IMR-90 (cell line): ENCODE measurements around the gene TSSK2. TPM values are rescaled to one million over a fixed set of nuclear protein-coding genes. Genes with fewer than 3 reads are reported as not detected.

Experiments used
- ATAC-seq: fragments of 200-7000 bp; cut with Tn5 transposase; 2 replicates; pipeline ENCODE4 v1.9.1; 2020; ENCODE audit warnings: low read depth, mild to moderate bottlenecking, moderate library complexity
- BruUV-seq: library from RNA; stranded (reverse); fragments of 400-500 nt; replicated peaks from 2 replicates; lab custom pipeline; 2021; lab: Mats Ljungman, UMichigan
- CTCF ChIA-PET: fragments of 300-600 bp; formaldehyde crosslinking; extraction: SDS; loops from one replicate; lab custom pipeline; 2021; ENCODE audit warnings: antibody characterized with exemption; lab: Yijun Ruan, JAX
- POLR2A ChIA-PET: fragments of 300-600 bp; sonication (Branson Sonifier 250); formaldehyde crosslinking; loops from one replicate; lab custom pipeline; 2022; ENCODE audit warnings: antibody characterized with exemption; ENCODE audit not compliant: unreplicated experiment; lab: Charles Lee
- DNase-seq: peaks from one replicate; pipeline ENCODE4 v3.0.0; 2013
- H2AFZ ChIP-seq: replicated peaks from 2 replicates; pipeline ENCODE3; 2013; ENCODE audit warnings: low read length, mild to moderate bottlenecking; ENCODE audit not compliant: poor library complexity
- H2AK5ac ChIP-seq: 2 replicates; pipeline ENCODE4 v1.6.1; 2013; ENCODE audit warnings: low read depth, low read length, inconsistent platforms
- H2AK9ac ChIP-seq: replicated peaks from 2 replicates; pipeline ENCODE3; 2013; ENCODE audit warnings: mild to moderate bottlenecking, low read depth, low read length, moderate library complexity; ENCODE audit not compliant: poor library complexity
- H2BK120ac ChIP-seq: 2 replicates; pipeline ENCODE4 v1.6.1; 2013; ENCODE audit warnings: low read depth, low read length, inconsistent platforms
- H2BK15ac ChIP-seq: 3 replicates; pipeline ENCODE4 v1.6.1; 2013; ENCODE audit warnings: low read depth, low read length, inconsistent platforms
- H2BK20ac ChIP-seq: 2 replicates; pipeline ENCODE4 v1.6.1; 2013; ENCODE audit warnings: low read depth, mild to moderate bottlenecking, inconsistent platforms, low read length, moderate library complexity
- H2BK5ac ChIP-seq: 2 replicates; pipeline ENCODE4 v1.6.1; 2013; ENCODE audit warnings: mild to moderate bottlenecking, low read depth, low read length, inconsistent platforms; ENCODE audit not compliant: poor library complexity, severe bottlenecking
- H3K14ac ChIP-seq: replicated peaks from 2 replicates; pipeline ENCODE4 v1.6.1; 2013; ENCODE audit warnings: low read depth, low read length, inconsistent platforms
- H3K18ac ChIP-seq: 2 replicates; pipeline ENCODE4 v1.6.1; 2013; ENCODE audit warnings: low read depth, low read length, control low read depth
- H3K23ac ChIP-seq: 2 replicates; pipeline ENCODE4 v1.6.1; 2013; ENCODE audit warnings: low read depth, low read length, inconsistent platforms
- H3K27ac ChIP-seq: 2 replicates; pipeline ENCODE4 v1.5.1; 2013; ENCODE audit warnings: mild to moderate bottlenecking, control low read depth, low read length; ENCODE audit not compliant: insufficient read depth
- H3K27me3 ChIP-seq: 2 replicates; pipeline ENCODE4 v1.6.1; 2013; ENCODE audit warnings: low read length; ENCODE audit not compliant: control insufficient read depth, insufficient read depth
- H3K36me3 ChIP-seq: 2 replicates; pipeline ENCODE4 v1.6.1; 2013; ENCODE audit warnings: low read length, mixed read lengths; ENCODE audit not compliant: control insufficient read depth, insufficient read depth
- H3K4ac ChIP-seq: 2 replicates; pipeline ENCODE4 v1.6.1; 2013; ENCODE audit warnings: low read depth, low read length, inconsistent platforms
- H3K4me1 ChIP-seq: 2 replicates; pipeline ENCODE4 v1.6.1; 2013; ENCODE audit warnings: low read length, mixed read lengths; ENCODE audit not compliant: control insufficient read depth, insufficient read depth
- H3K4me2 ChIP-seq: 2 replicates; pipeline ENCODE4 v1.6.1; 2013; ENCODE audit warnings: low read depth, mild to moderate bottlenecking, control low read depth, low read length, moderate library complexity
- H3K4me3 ChIP-seq: 2 replicates; pipeline ENCODE4 v1.5.1; 2013; ENCODE audit warnings: low read depth, mild to moderate bottlenecking, control low read depth, low read length, moderate library complexity; ENCODE audit not compliant: insufficient read depth
- H3K56ac ChIP-seq: 2 replicates; pipeline ENCODE4 v1.6.1; 2013; ENCODE audit warnings: low read length, inconsistent platforms; ENCODE audit not compliant: insufficient read depth; ENCODE audit errors: extremely low read depth
- H3K79me1 ChIP-seq, 2 experiments: 2 replicates each; pipeline ENCODE4 v1.6.1; 2013; ENCODE audit warnings: low read length in 2 of 2, inconsistent platforms in 1 of 2, low read depth in 1 of 2
- H3K9ac ChIP-seq: 2 replicates; pipeline ENCODE4 v1.6.1; 2013; ENCODE audit warnings: low read depth, low read length, control low read depth
- H3K9me1 ChIP-seq: 2 replicates; pipeline ENCODE4 v1.6.1; 2013; ENCODE audit warnings: low read length, inconsistent platforms; ENCODE audit not compliant: insufficient read depth
- H3K9me3 ChIP-seq: 2 replicates; pipeline ENCODE4 v1.6.1; 2013; ENCODE audit warnings: low read length; ENCODE audit not compliant: control insufficient read depth, insufficient read depth
- H4K20me1 ChIP-seq: 2 replicates; pipeline ENCODE4 v1.6.1; 2013; ENCODE audit warnings: low read length, inconsistent platforms; ENCODE audit not compliant: insufficient read depth
- H4K5ac ChIP-seq: 2 replicates; pipeline ENCODE4 v1.6.1; 2013; ENCODE audit warnings: mild to moderate bottlenecking, low read depth, low read length, control low read depth
- H4K8ac ChIP-seq, 2 experiments: 2 replicates each; pipeline ENCODE4 v1.6.1; 2013; ENCODE audit warnings: low read depth in 2 of 2, low read length in 2 of 2, control low read depth in 1 of 2, inconsistent platforms in 1 of 2
- H4K91ac ChIP-seq: 2 replicates; pipeline ENCODE4 v1.6.1; 2013; ENCODE audit warnings: low read depth, low read length, inconsistent platforms; ENCODE audit not compliant: insufficient read depth
- BHLHE40 ChIP-seq: fragments of 150-350 bp; IDR thresholded peaks from 2 replicates; pipeline ENCODE4 v1.6.1; 2016; ENCODE audit warnings: mild to moderate bottlenecking, low read depth, low read length
- CEBPB ChIP-seq: IDR thresholded peaks from 2 replicates; pipeline ENCODE4 v1.6.1; 2012; ENCODE audit warnings: low read depth, low read length, improper control_type of control experiment
- CHD1 ChIP-seq: IDR thresholded peaks from 2 replicates; pipeline ENCODE4 v1.6.1; 2012; ENCODE audit warnings: low read depth, low read length, improper control_type of control experiment
- FOS ChIP-seq: fragments of 150-350 bp; IDR thresholded peaks from 2 replicates; pipeline ENCODE4 v1.6.1; 2016; ENCODE audit warnings: low read depth, low read length
- MAFK ChIP-seq: IDR thresholded peaks from 2 replicates; pipeline ENCODE4 v1.6.1; 2012; ENCODE audit warnings: low read depth, low read length, improper control_type of control experiment
- MAZ ChIP-seq: IDR thresholded peaks from 2 replicates; pipeline ENCODE4 v1.6.1; 2012; ENCODE audit warnings: low read depth, mild to moderate bottlenecking, low read length, improper control_type of control experiment, moderate library complexity, borderline replicate concordance
- MXI1 ChIP-seq: IDR thresholded peaks from 2 replicates; pipeline ENCODE4 v1.6.1; 2012; ENCODE audit warnings: low read depth, mild to moderate bottlenecking, low read length, moderate library complexity, borderline replicate concordance
- POLR2A ChIP-seq: IDR thresholded peaks from 2 replicates; pipeline ENCODE4 v1.6.1; 2012; ENCODE audit warnings: mild to moderate bottlenecking, low read depth, low read length
- RAD21 ChIP-seq: IDR thresholded peaks from 2 replicates; pipeline ENCODE4 v1.6.1; 2012; ENCODE audit warnings: low read length, improper control_type of control experiment
- RCOR1 ChIP-seq: IDR thresholded peaks from 2 replicates; pipeline ENCODE4 v1.6.1; 2012; ENCODE audit warnings: mild to moderate bottlenecking, low read length, improper control_type of control experiment; ENCODE audit not compliant: insufficient replicate concordance
- RFX5 ChIP-seq: IDR thresholded peaks from 2 replicates; pipeline ENCODE4 v1.8.0; 2012; ENCODE audit warnings: low read depth, mild to moderate bottlenecking, low read length, moderate library complexity
- SMC3 ChIP-seq: fragments of 150-350 bp; IDR thresholded peaks from 2 replicates; pipeline ENCODE4 v1.6.1; 2016; ENCODE audit warnings: low read depth, mild to moderate bottlenecking, antibody characterized with exemption, low read length, moderate library complexity
- WGBS, 2 experiments: methylation state at CpG; one replicate each; pipeline versions ENCODE4 v1.1.5 to v1.1.7; 2013; ENCODE audit warnings: missing lambda C conversion rate in 2 of 2; ENCODE audit not compliant: insufficient read length in 1 of 2; ENCODE audit errors: extremely low coverage in 2 of 2; 5-methylcytosine and 5-hydroxymethylcytosine counted together
- dilution Hi-C: fragments of 300-500 bp; cut with HindIII; formaldehyde crosslinking; loops from one replicate; pipeline ENCODE4 v1.14.3; 2018; ENCODE audit warnings: low sequenced_read_pairs; ENCODE audit not compliant: unreplicated experiment
- in situ Hi-C: fragments of 300-500 bp; cut with MboI; formaldehyde crosslinking; loops from 3 replicates; pipeline ENCODE4 v1.14.3; 2019; ENCODE audit warnings: low sequenced_read_pairs, inconsistent platforms, mixed read lengths
- intact Hi-C: fragments of 100-400 bp; cut with micrococcal nuclease; formaldehyde crosslinking; loops from 2 replicates; pipeline ENCODE4 v1.10.0; 2022
- polyA plus RNA-seq, 3 experiments: library from polyadenylated mRNA; depleted of rRNA; stranded (reverse); fragments of >200 nt; gene quantifications; 2 replicates each; pipeline ENCODE4 v1.2.3, GENCODE V29; 2012; ENCODE audit warnings: low replicate concordance in 1 of 3
- total RNA-seq: library from RNA; depleted of rRNA; stranded (reverse); fragments of >200 nt; gene quantifications from 2 replicates; pipeline ENCODE4 v1.2.3, GENCODE V29; 2012
- TF ChIP-seq, protein P1 (sequence below): fragments of 150-350 bp; IDR thresholded peaks from 2 replicates; pipeline ENCODE4 v1.6.1; 2017; ENCODE audit warnings: mild to moderate bottlenecking, antibody characterized with exemption, low read length, low read depth
- TF ChIP-seq, protein P2 (sequence below): conservative IDR thresholded peaks from 2 replicates; pipeline ENCODE4 v1.5.1; 2012; ENCODE audit warnings: mild to moderate bottlenecking, low read depth, low read length, improper control_type of control experiment

The TSSK2 gene
- total and polyA plus RNA-seq, 2 of the 4 experiments (the other 2 are of a cell fraction), result not detected

DNA sequence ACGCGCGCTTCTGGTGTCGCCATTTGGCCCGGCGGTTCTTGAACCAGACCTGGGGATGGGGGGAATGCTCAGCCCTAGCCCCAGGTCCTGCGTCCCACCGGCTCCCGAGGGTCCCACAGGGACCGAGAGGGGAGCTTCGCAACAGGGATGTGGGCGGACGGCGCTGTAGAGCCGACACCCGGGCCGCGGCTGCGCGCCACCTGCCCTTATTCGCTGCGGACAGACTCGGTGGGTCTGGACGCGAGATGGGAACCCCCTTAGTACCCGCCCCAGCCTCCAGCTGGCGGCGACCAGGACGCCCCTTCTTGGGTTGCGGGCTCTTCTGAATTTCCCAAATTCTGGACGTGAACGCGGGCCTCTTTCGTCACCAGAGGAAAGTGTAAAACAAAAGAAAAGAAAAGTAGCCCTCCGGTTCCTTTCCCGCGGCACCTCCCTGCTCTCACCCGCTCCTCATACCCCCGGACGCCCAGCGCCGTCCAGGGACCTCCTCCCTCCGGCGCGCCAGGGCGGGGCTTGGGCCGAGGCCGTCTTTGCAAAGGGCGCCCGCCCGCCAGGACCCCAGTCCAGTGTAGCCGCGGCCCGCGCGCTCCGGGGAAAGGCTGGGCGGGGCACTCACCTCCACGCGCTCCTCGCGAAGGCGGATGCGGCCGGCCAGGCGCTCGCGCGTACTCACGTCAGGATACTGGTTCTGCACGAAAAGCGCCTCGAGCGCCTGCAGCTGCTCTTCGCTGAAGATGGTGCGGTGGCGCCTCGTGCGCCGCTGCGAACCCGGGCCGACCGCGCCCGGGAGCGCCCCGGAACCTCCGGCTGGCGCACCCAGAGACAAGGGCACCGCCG lies 18.2 kb downstream of the TSSK2 start (continued):
- TF ChIP-seq FOS, result no peak

DNA sequence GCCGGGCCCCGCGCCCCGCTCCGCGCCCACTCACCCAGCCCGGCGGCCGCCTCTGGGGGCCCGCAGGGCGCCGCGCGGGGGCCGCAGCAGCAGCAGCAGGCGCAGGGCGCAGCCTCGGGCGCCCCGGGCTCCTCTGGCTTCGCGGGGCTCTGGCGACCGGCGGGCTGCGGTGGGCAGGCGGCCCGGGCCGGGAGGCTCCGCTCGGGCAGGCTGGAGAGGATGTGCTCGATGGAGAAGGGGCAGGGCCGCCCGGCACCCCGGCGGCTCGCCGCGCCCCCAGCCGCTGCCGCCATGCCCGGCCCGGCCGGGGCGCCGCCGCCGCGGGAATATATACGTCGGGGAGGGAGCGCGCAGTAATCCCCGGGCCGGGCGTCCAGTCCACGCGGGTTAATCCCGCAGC lies 18.9 kb downstream of the TSSK2 start, which contains the start of gene GSC2:
Gene GSC2 (minus strand): TSS at position 302 of the 400 bp plus-strand sequence. CDS start 9 bp downstream, at position 293.
- Histone ChIP-seq H4K8ac (no peak within 1 kb of the TSS), H2AFZ (peak within 1 kb of the TSS; percentile 58), H3K4me3 (no peak within 1 kb of the TSS), H3K9me1 (no peaks in the 10 kb centered on the region; the same call in 1 of the 2 replicates), H3K9ac (no peak within 1 kb of the TSS), H3K4ac (no peak within 1 kb of the TSS), H4K5ac (no peak within 1 kb of the TSS), H3K56ac (no peak within 1 kb of the TSS), H2BK5ac (no peak within 1 kb of the TSS), H4K20me1 (no peaks in the 10 kb centered on the region), H3K4me1 (no peaks in the 10 kb centered on the region), H2AK9ac (no peak within 1 kb of the TSS), H2BK15ac (no peak within 1 kb of the TSS), H3K23ac (no peak within 1 kb of the TSS), H3K79me1 (no peaks in the 10 kb centered on the region), H3K4me2 (no peak within 1 kb of the TSS), H3K18ac (no peak within 1 kb of the TSS), H3K14ac (no peak within 1 kb of the TSS), H2BK20ac (no peak within 1 kb of the TSS), H3K9me3 (peaks cover 5% of the 10 kb centered on the region; the same call in 1 of the 2 replicates), H4K91ac (no peak within 1 kb of the TSS), H3K36me3 (no peaks in the 10 kb centered on the region), H3K27me3 (peaks cover 56% of the 10 kb centered on the region), H2BK120ac (no peak within 1 kb of the TSS), H2AK5ac (no peak within 1 kb of the TSS), H3K27ac (no peak within 1 kb of the TSS)
- no TSS peak for BruUV-seq
- CTCF ChIA-PET, result no interaction called here
- 6% methylated on average over 33 of the region's 59 CpGs; no CpG with 5 or more reads in 1 of the 2 experiments for WGBS, 2 experiments
- POLR2A ChIA-PET, result no interaction called here
- no peak for ATAC-seq
- intact Hi-C loops, result no loop called here
- dilution Hi-C loops, result no loop called here
- in situ Hi-C loops, result no loop called here
- TF ChIP-seq RAD21 (no peak), RFX5 (no peak), POLR2A (no peak), MXI1 (no peak), CHD1 (no peak), MAZ (no peak), BHLHE40 (no peak), CEBPB (no peak), FOS (no peak), SMC3 (no peak), MAFK (no peak), RCOR1 (no peak)
- TF ChIP-seq, protein P1, sequence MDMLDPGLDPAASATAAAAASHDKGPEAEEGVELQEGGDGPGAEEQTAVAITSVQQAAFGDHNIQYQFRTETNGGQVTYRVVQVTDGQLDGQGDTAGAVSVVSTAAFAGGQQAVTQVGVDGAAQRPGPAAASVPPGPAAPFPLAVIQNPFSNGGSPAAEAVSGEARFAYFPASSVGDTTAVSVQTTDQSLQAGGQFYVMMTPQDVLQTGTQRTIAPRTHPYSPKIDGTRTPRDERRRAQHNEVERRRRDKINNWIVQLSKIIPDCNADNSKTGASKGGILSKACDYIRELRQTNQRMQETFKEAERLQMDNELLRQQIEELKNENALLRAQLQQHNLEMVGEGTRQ, result no peak
- TF ChIP-seq, protein P2, sequence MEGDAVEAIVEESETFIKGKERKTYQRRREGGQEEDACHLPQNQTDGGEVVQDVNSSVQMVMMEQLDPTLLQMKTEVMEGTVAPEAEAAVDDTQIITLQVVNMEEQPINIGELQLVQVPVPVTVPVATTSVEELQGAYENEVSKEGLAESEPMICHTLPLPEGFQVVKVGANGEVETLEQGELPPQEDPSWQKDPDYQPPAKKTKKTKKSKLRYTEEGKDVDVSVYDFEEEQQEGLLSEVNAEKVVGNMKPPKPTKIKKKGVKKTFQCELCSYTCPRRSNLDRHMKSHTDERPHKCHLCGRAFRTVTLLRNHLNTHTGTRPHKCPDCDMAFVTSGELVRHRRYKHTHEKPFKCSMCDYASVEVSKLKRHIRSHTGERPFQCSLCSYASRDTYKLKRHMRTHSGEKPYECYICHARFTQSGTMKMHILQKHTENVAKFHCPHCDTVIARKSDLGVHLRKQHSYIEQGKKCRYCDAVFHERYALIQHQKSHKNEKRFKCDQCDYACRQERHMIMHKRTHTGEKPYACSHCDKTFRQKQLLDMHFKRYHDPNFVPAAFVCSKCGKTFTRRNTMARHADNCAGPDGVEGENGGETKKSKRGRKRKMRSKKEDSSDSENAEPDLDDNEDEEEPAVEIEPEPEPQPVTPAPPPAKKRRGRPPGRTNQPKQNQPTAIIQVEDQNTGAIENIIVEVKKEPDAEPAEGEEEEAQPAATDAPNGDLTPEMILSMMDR, result no peak
- no peak for DNase-seq
